Body of pancreas (tissue), 4 donors: ENCODE measurements around the gene ARHGAP33.

Experiments
- POLR2A ChIP-seq, 3 donors: fragments of 450-650 bp; IDR thresholded peaks; one replicate each; pipeline ENCODE4 v1.6.1; 2016; ENCODE audit warnings: antibody characterized with exemption in 3 of 3, mild to moderate bottlenecking in 2 of 3
- TF ChIP-seq, protein P1 (sequence below), 7 experiments: fragments of 450-650 bp in 4 of 7; fragments of 200-600 bp in 3 of 7; sonication (generic) in 3 of 7; IDR thresholded peaks; one replicate each; pipeline ENCODE4 v1.5.1; 2016 to 2019; ENCODE audit warnings: antibody characterized with exemption in 7 of 7

DNA sequence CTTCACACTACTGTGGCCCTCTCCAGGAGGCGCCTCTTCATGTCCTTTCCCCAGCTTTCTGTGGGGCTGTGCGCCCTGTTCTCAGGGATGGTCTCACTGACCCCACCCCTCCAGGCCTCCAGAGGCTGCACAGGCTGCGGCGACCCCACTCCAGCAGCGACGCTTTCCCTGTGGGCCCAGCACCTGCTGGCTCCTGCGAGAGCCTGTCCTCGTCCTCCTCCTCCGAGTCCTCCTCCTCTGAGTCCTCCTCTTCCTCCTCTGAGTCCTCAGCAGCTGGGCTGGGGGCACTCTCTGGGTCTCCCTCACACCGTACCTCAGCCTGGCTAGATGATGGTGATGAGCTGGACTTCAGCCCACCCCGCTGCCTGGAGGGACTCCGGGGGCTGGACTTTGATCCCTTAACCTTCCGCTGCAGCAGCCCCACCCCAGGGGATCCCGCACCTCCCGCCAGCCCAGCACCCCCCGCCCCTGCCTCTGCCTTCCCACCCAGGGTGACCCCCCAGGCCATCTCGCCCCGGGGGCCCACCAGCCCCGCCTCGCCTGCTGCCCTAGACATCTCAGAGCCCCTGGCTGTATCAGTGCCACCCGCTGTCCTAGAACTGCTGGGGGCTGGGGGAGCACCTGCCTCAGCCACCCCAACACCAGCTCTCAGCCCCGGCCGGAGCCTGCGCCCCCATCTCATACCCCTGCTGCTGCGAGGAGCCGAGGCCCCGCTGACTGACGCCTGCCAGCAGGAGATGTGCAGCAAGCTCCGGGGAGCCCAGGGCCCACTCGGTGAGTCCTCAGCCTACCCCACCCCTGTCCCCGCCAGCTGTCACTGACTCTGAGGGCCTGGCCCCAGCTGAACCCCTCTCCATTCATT, 11.2 kb downstream of the ARHGAP33 start:
- TF ChIP-seq, protein P1, sequence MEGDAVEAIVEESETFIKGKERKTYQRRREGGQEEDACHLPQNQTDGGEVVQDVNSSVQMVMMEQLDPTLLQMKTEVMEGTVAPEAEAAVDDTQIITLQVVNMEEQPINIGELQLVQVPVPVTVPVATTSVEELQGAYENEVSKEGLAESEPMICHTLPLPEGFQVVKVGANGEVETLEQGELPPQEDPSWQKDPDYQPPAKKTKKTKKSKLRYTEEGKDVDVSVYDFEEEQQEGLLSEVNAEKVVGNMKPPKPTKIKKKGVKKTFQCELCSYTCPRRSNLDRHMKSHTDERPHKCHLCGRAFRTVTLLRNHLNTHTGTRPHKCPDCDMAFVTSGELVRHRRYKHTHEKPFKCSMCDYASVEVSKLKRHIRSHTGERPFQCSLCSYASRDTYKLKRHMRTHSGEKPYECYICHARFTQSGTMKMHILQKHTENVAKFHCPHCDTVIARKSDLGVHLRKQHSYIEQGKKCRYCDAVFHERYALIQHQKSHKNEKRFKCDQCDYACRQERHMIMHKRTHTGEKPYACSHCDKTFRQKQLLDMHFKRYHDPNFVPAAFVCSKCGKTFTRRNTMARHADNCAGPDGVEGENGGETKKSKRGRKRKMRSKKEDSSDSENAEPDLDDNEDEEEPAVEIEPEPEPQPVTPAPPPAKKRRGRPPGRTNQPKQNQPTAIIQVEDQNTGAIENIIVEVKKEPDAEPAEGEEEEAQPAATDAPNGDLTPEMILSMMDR (IDR thresholded peaks at IDR 0.05): no peak
- TF ChIP-seq POLR2A (IDR thresholded peaks at IDR 0.05): no peak
